ENCODE data around the gene LTA. TPM values are rescaled to one million over a fixed set of nuclear protein-coding genes. Genes with fewer than 3 reads are reported as not detected.

Gene LTA
- total and polyA plus RNA-seq, 4 donors, result 0.05 TPM; not detected in 3

GRCh38 chr6:31534521-31535040, 37.5 kb upstream of the LTA start:
- TF ChIP-seq ATF3 (IDR thresholded peaks at IDR 0.05), result no peak
- TF ChIP-seq YY1 (IDR thresholded peaks at IDR 0.05), result no peak
- no peak for TF ChIP-seq GABPA (IDR thresholded peaks at IDR 0.05 in 1 of 2, conservative IDR thresholded peaks at IDR 0.05 in 1 of 2)
- no peak for TF ChIP-seq REST (IDR thresholded peaks at IDR 0.05)
- TF ChIP-seq SP1 (IDR thresholded peaks at IDR 0.05), result no peak
- TF ChIP-seq RAD21 (IDR thresholded peaks at IDR 0.05), result no peak
- no peak for TF ChIP-seq FOXA2 (IDR thresholded peaks at IDR 0.05)
- TF ChIP-seq EGR1 (IDR thresholded peaks at IDR 0.05; ENCODE audit: low read depth in 2 of 2), result no peak
- Histone ChIP-seq H3K27ac (ENCODE audit: low read depth in 1 of 2, low read length in 2 of 2) (no peak overlapping the region), H3K36me3 (ENCODE audit: control insufficient read depth in 4 of 4, insufficient read depth in 3 of 4, low read depth in 1 of 4, low read length in 3 of 4) (peaks cover 28 to 86% (median 72%) of the 10 kb centered on the region in 4 donors), H3K9me3 (ENCODE audit: control insufficient read depth in 4 of 4, low read length in 3 of 4) (no peaks in the 10 kb centered on the region), H3K4me1 (ENCODE audit: control insufficient read depth in 4 of 4, insufficient read depth in 4 of 4, low read length in 3 of 4) (peaks cover 2 to 14% (median 10%) of the 10 kb centered on the region in 4 donors), H3K9ac (ENCODE audit: low read depth in 1 of 2, low read length in 2 of 2) (no peak overlapping the region), H3K27me3 (ENCODE audit: control insufficient read depth in 4 of 4, insufficient read depth in 4 of 4, low read length in 3 of 4) (no peaks in the 10 kb centered on the region), H3K4me3 (ENCODE audit: low read depth in 1 of 3, low read length in 3 of 3) (no peak overlapping the region)
- DNase-seq (ENCODE audit: low spot score), result no peak
- 92% methylated on average over 24 of the region's 24 CpGs for WGBS

GRCh38 chr6:31535538-31536324, 36.4 kb upstream of the LTA start:
- Histone ChIP-seq H3K9ac (ENCODE audit: low read depth in 1 of 2, low read length in 2 of 2) (no peak overlapping the region), H3K27me3 (ENCODE audit: control insufficient read depth in 4 of 4, insufficient read depth in 4 of 4, low read length in 3 of 4) (no peaks in the 10 kb centered on the region), H3K9me3 (ENCODE audit: control insufficient read depth in 4 of 4, low read length in 3 of 4) (no peaks in the 10 kb centered on the region), H3K4me3 (ENCODE audit: low read depth in 1 of 3, low read length in 3 of 3) (no peak overlapping the region), H3K4me1 (ENCODE audit: control insufficient read depth in 4 of 4, insufficient read depth in 4 of 4, low read length in 3 of 4) (peaks cover 5 to 23% (median 21%) of the 10 kb centered on the region in 4 donors), H3K36me3 (ENCODE audit: control insufficient read depth in 4 of 4, insufficient read depth in 3 of 4, low read depth in 1 of 4, low read length in 3 of 4) (peaks cover 28 to 76% (median 68%) of the 10 kb centered on the region in 4 donors), H3K27ac (ENCODE audit: low read depth in 1 of 2, low read length in 2 of 2) (no peak overlapping the region)
- TF ChIP-seq EGR1 (IDR thresholded peaks at IDR 0.05; ENCODE audit: low read depth in 2 of 2), result no peak
- TF ChIP-seq HNF4G (IDR thresholded peaks at IDR 0.05), result no peak
- TF ChIP-seq YY1 (IDR thresholded peaks at IDR 0.05), result no peak
- no peak for TF ChIP-seq FOXA2 (IDR thresholded peaks at IDR 0.05)
- no peak for TF ChIP-seq HNF4A (conservative IDR thresholded peaks at IDR 0.05)
- no peak for TF ChIP-seq NR2F2 (IDR thresholded peaks at IDR 0.05)
- TF ChIP-seq GABPA (IDR thresholded peaks at IDR 0.05 in 1 of 2, conservative IDR thresholded peaks at IDR 0.05 in 1 of 2), result no peak
- TF ChIP-seq JUND (IDR thresholded peaks at IDR 0.05), result no peak
- no peak for TF ChIP-seq REST (IDR thresholded peaks at IDR 0.05)
- no peak for TF ChIP-seq RXRA (IDR thresholded peaks at IDR 0.05)
- TF ChIP-seq FOXA1 (IDR thresholded peaks at IDR 0.05), result no peak
- TF ChIP-seq SP1 (IDR thresholded peaks at IDR 0.05), result no peak
- TF ChIP-seq ZBTB33 (IDR thresholded peaks at IDR 0.05), result no peak
- TF ChIP-seq TAF1 (conservative IDR thresholded peaks at IDR 0.05), result no peak
- no peak for TF ChIP-seq ATF3 (IDR thresholded peaks at IDR 0.05)
- no peak for TF ChIP-seq MAX (IDR thresholded peaks at IDR 0.05)
- no peak for DNase-seq (ENCODE audit: low spot score)
- 71% methylated on average over 2 of the region's 2 CpGs for WGBS

Data from liver (tissue), 9 donors.